ENCODE measurements around the gene RTP5. TPM values are rescaled to one million over a fixed set of nuclear protein-coding genes. Genes with fewer than 3 reads are reported as not detected.

Gene RTP5
- total and polyA plus RNA-seq, 8 donors, result 0.10 to 0.43 TPM; not detected in 6

GRCh38 chr2:241848761-241849615, 20.5 kb upstream of the RTP5 start:
- 82 to 89% (median 85%) methylated on average over 26 to 39 of the region's 39 CpGs for WGBS, 5 donors
- no peak overlapping the region for H3K4me3 ChIP-seq
- H3K9me3 ChIP-seq, result no peaks in the 10 kb centered on the region
- H3K36me3 ChIP-seq, result no peaks in the 10 kb centered on the region
- TF ChIP-seq EP300 (IDR thresholded peaks at IDR 0.05) (no peak), POLR2A (IDR thresholded peaks at IDR 0.05) (no peak), POLR2AphosphoS5 (IDR thresholded peaks at IDR 0.05) (no peak), CTCF (IDR thresholded peaks at IDR 0.05) (no peak)
- H3K27me3 ChIP-seq, result peaks cover 0 to 23% (median 0%) of the 10 kb centered on the region in 3 donors
- intact Hi-C loops (cut with DNase I; ENCODE audit: low total_unique reads), result no loop called here
- no peak for DNase-seq
- H3K27ac ChIP-seq, result no peak overlapping the region
- peaks cover 7 to 15% (median 7%) of the 10 kb centered on the region in 4 donors for H3K4me1 ChIP-seq

GRCh38 chr2:241849616-241850543, 19.6 kb upstream of the RTP5 start:
- peaks cover 0 to 24% (median 0%) of the 10 kb centered on the region in 3 donors for H3K27me3 ChIP-seq
- intact Hi-C loops (cut with DNase I; ENCODE audit: low total_unique reads), result no loop called here

GRCh38 chr2:241850544-241851324, 18.8 kb upstream of the RTP5 start:
- 86 to 91% (median 88%) methylated on average over 13 to 27 of the region's 27 CpGs for WGBS, 5 donors
- Histone ChIP-seq H3K4me3 (no peak overlapping the region), H3K27ac (no peak overlapping the region), H3K4me1 (peaks cover 0 to 13% (median 4%) of the 10 kb centered on the region in 4 donors), H3K36me3 (no peaks in the 10 kb centered on the region), H3K27me3 (peaks cover 0 to 25% (median 0%) of the 10 kb centered on the region in 3 donors), H3K9me3 (no peaks in the 10 kb centered on the region)
- no peak for TF ChIP-seq POLR2A (IDR thresholded peaks at IDR 0.05)
- no peak for TF ChIP-seq CTCF (IDR thresholded peaks at IDR 0.05)
- no peak for TF ChIP-seq POLR2AphosphoS5 (IDR thresholded peaks at IDR 0.05)
- TF ChIP-seq EP300 (IDR thresholded peaks at IDR 0.05), result no peak
- peak in 1 of 2 donors; percentile 21 for DNase-seq
- intact Hi-C loops (cut with DNase I; ENCODE audit: low total_unique reads), result no loop called here

More at GRCh38 chr2:241849616-241850543, 19.6 kb upstream of the RTP5 start:
- no peak for TF ChIP-seq EP300 (IDR thresholded peaks at IDR 0.05)
- TF ChIP-seq POLR2AphosphoS5 (IDR thresholded peaks at IDR 0.05), result no peak
- TF ChIP-seq POLR2A (IDR thresholded peaks at IDR 0.05), result no peak
- TF ChIP-seq CTCF (IDR thresholded peaks at IDR 0.05), result no peak
- Histone ChIP-seq H3K9me3 (no peaks in the 10 kb centered on the region), H3K36me3 (no peaks in the 10 kb centered on the region), H3K27ac (no peak overlapping the region), H3K4me1 (peaks cover 2 to 15% (median 5%) of the 10 kb centered on the region in 4 donors), H3K4me3 (no peak overlapping the region)
- no peak for DNase-seq
- 86 to 93% (median 92%) methylated on average over 7 to 16 of the region's 16 CpGs for WGBS, 5 donors
